ACC112 (cell line): ENCODE measurements around the gene EIF2B1.
"Not testable (repeated sequence)": the region's sequence is repeated elsewhere in the genome, so short reads cannot be mapped to it uniquely, and the experiment has no call there.

ENCODE experiments used
- H2AFZ ChIP-seq: fragments of 200-600 bp; sonication (generic); one replicate; pipeline ENCODE4 v1.6.0; 2017; ENCODE audit warnings: antibody characterized with exemption, low read length; ENCODE audit not compliant: unreplicated experiment
- H3K27ac ChIP-seq: fragments of 200-600 bp; sonication (generic); 2 replicates; pipeline ENCODE4 v1.5.1; 2014; ENCODE audit warnings: low read depth, mild to moderate bottlenecking, antibody characterized with exemption, low read length, moderate library complexity
- H3K27me3 ChIP-seq: fragments of 200-600 bp; sonication (generic); 2 replicates; pipeline ENCODE4 v1.6.1; 2014; ENCODE audit warnings: mild to moderate bottlenecking, antibody characterized with exemption, low read length, moderate library complexity, mixed read lengths; ENCODE audit not compliant: insufficient read depth
- H3K36me3 ChIP-seq: fragments of 200-600 bp; sonication (generic); 2 replicates; pipeline ENCODE4 v1.6.1; 2016; ENCODE audit warnings: mild to moderate bottlenecking, antibody characterized with exemption, low read length, moderate library complexity, mixed read lengths; ENCODE audit not compliant: insufficient read depth
- H3K4me1 ChIP-seq: fragments of 200-600 bp; sonication (generic); one replicate; pipeline ENCODE4 v1.6.1; 2016; ENCODE audit warnings: low read length, mixed read lengths; ENCODE audit not compliant: insufficient read depth, unreplicated experiment, control insufficient read depth
- H3K4me3 ChIP-seq: fragments of 200-600 bp; sonication (generic); 2 replicates; pipeline ENCODE4 v1.5.1; 2014; ENCODE audit warnings: mild to moderate bottlenecking, low read depth, low read length
- H3K79me2 ChIP-seq: fragments of 200-600 bp; sonication (generic); one replicate; pipeline ENCODE4 v1.6.0; 2016; ENCODE audit warnings: low read length; ENCODE audit not compliant: control insufficient read depth, unreplicated experiment, insufficient read depth

EIF2B1 gene

GRCh38 chr12:123617580-123617979 is 15.9 kb downstream of the EIF2B1 start:
- Histone ChIP-seq H3K36me3 (peaks cover 46% of the 10 kb centered on the region), H2AFZ (no peak overlapping the region), H3K4me3 (no peak overlapping the region), H3K79me2 (peaks cover 5% of the 10 kb centered on the region), H3K27me3 (no peaks in the 10 kb centered on the region), H3K4me1 (peaks cover 16% of the 10 kb centered on the region), H3K27ac (no peak overlapping the region)

- Histone ChIP-seq H3K36me3 (peaks cover 42% of the 10 kb centered on the region), H2AFZ (no peak overlapping the region), H3K27ac (no peak overlapping the region), H3K4me1 (peaks cover 16% of the 10 kb centered on the region), H3K79me2 (peaks cover 5% of the 10 kb centered on the region), H3K27me3 (no peaks in the 10 kb centered on the region), H3K4me3 (no peak overlapping the region)
Measured at GRCh38 chr12:123617144-123617543, 16.3 kb downstream of the EIF2B1 start.

GRCh38 chr12:123614531-123614930 is 19.0 kb downstream of the EIF2B1 start:
- Histone ChIP-seq H3K4me3 (no peak overlapping the region), H3K36me3 (peaks cover 40% of the 10 kb centered on the region), H3K27me3 (no peaks in the 10 kb centered on the region), H3K27ac (peak overlapping the region; percentile 80), H3K79me2 (peaks cover 5% of the 10 kb centered on the region), H2AFZ (no peak overlapping the region), H3K4me1 (peaks cover 16% of the 10 kb centered on the region)

- H2AFZ ChIP-seq = no peak overlapping the region
- no peak overlapping the region for H3K4me3 ChIP-seq
- H3K79me2 ChIP-seq = peaks cover 5% of the 10 kb centered on the region
- H3K27ac ChIP-seq = peak overlapping the region; percentile 80
- H3K4me1 ChIP-seq = peaks cover 16% of the 10 kb centered on the region
- peaks cover 38% of the 10 kb centered on the region for H3K36me3 ChIP-seq
- H3K27me3 ChIP-seq = no peaks in the 10 kb centered on the region
Measured at GRCh38 chr12:123614110-123614509, 19.4 kb downstream of the EIF2B1 start.

- H3K27me3 ChIP-seq = no peaks in the 10 kb centered on the region
- no peak overlapping the region for H3K27ac ChIP-seq
- H3K36me3 ChIP-seq = peaks cover 27% of the 10 kb centered on the region
- no peak overlapping the region for H2AFZ ChIP-seq
- H3K79me2 ChIP-seq = peaks cover 33% of the 10 kb centered on the region
- H3K4me1 ChIP-seq = no peaks in the 10 kb centered on the region
- no peak overlapping the region for H3K4me3 ChIP-seq
Measured at GRCh38 chr12:123608182-123608581, 25.3 kb downstream of the EIF2B1 start.

GRCh38 chr12:123607756-123608155 is 25.7 kb downstream of the EIF2B1 start:
- no peak overlapping the region for H2AFZ ChIP-seq
- peaks cover 38% of the 10 kb centered on the region for H3K79me2 ChIP-seq
- no peaks in the 10 kb centered on the region for H3K27me3 ChIP-seq
- H3K4me1 ChIP-seq = peaks cover 4% of the 10 kb centered on the region
- H3K36me3 ChIP-seq = peaks cover 27% of the 10 kb centered on the region
- no peak overlapping the region for H3K4me3 ChIP-seq
- no peak overlapping the region for H3K27ac ChIP-seq

- H3K4me1 ChIP-seq, H3K27me3 ChIP-seq, H3K27ac ChIP-seq, H2AFZ ChIP-seq: not testable (repeated sequence)
- peaks cover 52% of the 10 kb centered on the region for H3K79me2 ChIP-seq
- peak overlapping the region; percentile 22; the same call in 1 of the 2 replicates for H3K4me3 ChIP-seq
- peaks cover 15% of the 10 kb centered on the region for H3K36me3 ChIP-seq
Measured at GRCh38 chr12:123603495-123603894, 30.0 kb downstream of the EIF2B1 start.

GRCh38 chr12:123602651-123603195 is 30.8 kb downstream of the EIF2B1 start:
- no peak overlapping the region for H3K27ac ChIP-seq
- peaks cover 4% of the 10 kb centered on the region for H3K4me1 ChIP-seq
- peaks cover 52% of the 10 kb centered on the region for H3K79me2 ChIP-seq
- no peaks in the 10 kb centered on the region for H3K27me3 ChIP-seq
- H3K36me3 ChIP-seq = peaks cover 13% of the 10 kb centered on the region
- H3K4me3 ChIP-seq = peak overlapping the region; percentile 96
- no peak overlapping the region for H2AFZ ChIP-seq

- Histone ChIP-seq H3K36me3 (peaks cover 14% of the 10 kb centered on the region), H3K79me2 (peaks cover 48% of the 10 kb centered on the region), H3K27me3 (no peaks in the 10 kb centered on the region), H2AFZ (peak within 1 kb of the TSS; percentile 92), H3K27ac (peak within 1 kb of the TSS; percentile 66), H3K4me3 (peak within 1 kb of the TSS; percentile 96), H3K4me1 (peaks cover 4% of the 10 kb centered on the region)
Measured at GRCh38 chr12:123601602-123602489, 31.6 kb downstream of the EIF2B1 start, which contains the start of gene DDX55. TSS of gene DDX55 (plus strand) at chr12:123602099. CDS start at chr12:123602149, 50 bp downstream.

GRCh38 chr12:123599721-123600120 is 33.8 kb downstream of the EIF2B1 start:
- Histone ChIP-seq H3K4me1 (peaks cover 7% of the 10 kb centered on the region), H3K27ac (no peak overlapping the region), H3K79me2 (peaks cover 42% of the 10 kb centered on the region), H3K4me3 (no peak overlapping the region), H3K36me3 (peaks cover 28% of the 10 kb centered on the region), H3K27me3 (no peaks in the 10 kb centered on the region), H2AFZ (no peak overlapping the region)

GRCh38 chr12:123599310-123599709 is 34.2 kb downstream of the EIF2B1 start:
- peaks cover 42% of the 10 kb centered on the region for H3K79me2 ChIP-seq
- no peak overlapping the region for H2AFZ ChIP-seq
- H3K4me3 ChIP-seq = no peak overlapping the region
- peaks cover 7% of the 10 kb centered on the region for H3K4me1 ChIP-seq
- H3K27ac ChIP-seq = no peak overlapping the region
- no peaks in the 10 kb centered on the region for H3K27me3 ChIP-seq
- H3K36me3 ChIP-seq = peaks cover 28% of the 10 kb centered on the region
